Activated CD4-positive, alpha-beta memory T cell treated with anti-CD3 and anti-CD28 coated beads, Interleukin-2, amount 10 ng/mL, durations not matched to agents 7 days and 5 days (primary cell): Measurements from ENCODE around the gene FAIM2. TPM values are rescaled to one million over a fixed set of nuclear protein-coding genes. Genes with fewer than 3 reads are reported as not detected.

Experiments
- CTCF ChIA-PET: fragments of 350-600 bp; sonication (Branson Sonifier 250); formaldehyde crosslinking; loops from one replicate; lab custom pipeline; 2021; ENCODE audit warnings: antibody characterized with exemption, inconsistent platforms; lab: Charles Lee
- POLR2A ChIA-PET: fragments of 350-600 bp; sonication (Branson Sonifier 250); formaldehyde crosslinking; loops from one replicate; lab custom pipeline; 2021; ENCODE audit warnings: antibody characterized with exemption; lab: Charles Lee
- DNase-seq: peaks from one replicate; pipeline ENCODE4 v3.0.0-alpha.2; 2020
- H3K27ac Mint-ChIP-seq: one replicate; pipeline ENCODE4 v1.8.0; 2021; ENCODE audit warnings: mild to moderate bottlenecking, mixed read lengths
- H3K27me3 Mint-ChIP-seq: one replicate; pipeline ENCODE4 v1.8.0; 2021; ENCODE audit warnings: mixed read lengths
- H3K36me3 Mint-ChIP-seq: one replicate; pipeline ENCODE4 v1.8.0; 2021; ENCODE audit warnings: low read depth, mixed read lengths
- H3K4me1 Mint-ChIP-seq: one replicate; pipeline ENCODE4 v1.8.0; 2021; ENCODE audit warnings: mixed read lengths
- H3K4me3 Mint-ChIP-seq: one replicate; pipeline ENCODE4 v1.8.0; 2021; ENCODE audit warnings: mild to moderate bottlenecking, mixed read lengths
- H3K9me3 Mint-ChIP-seq: one replicate; pipeline ENCODE4 v1.8.0; 2021; ENCODE audit warnings: mixed read lengths
- total RNA-seq, 2 experiments: library from RNA; stranded (reverse); gene quantifications; one replicate each; pipeline ENCODE4 v1.2.3, GENCODE V29; 2021

FAIM2 gene
- total RNA-seq, 2 experiments from 2014 or later, result 0.78 to 0.95 TPM

DNA sequence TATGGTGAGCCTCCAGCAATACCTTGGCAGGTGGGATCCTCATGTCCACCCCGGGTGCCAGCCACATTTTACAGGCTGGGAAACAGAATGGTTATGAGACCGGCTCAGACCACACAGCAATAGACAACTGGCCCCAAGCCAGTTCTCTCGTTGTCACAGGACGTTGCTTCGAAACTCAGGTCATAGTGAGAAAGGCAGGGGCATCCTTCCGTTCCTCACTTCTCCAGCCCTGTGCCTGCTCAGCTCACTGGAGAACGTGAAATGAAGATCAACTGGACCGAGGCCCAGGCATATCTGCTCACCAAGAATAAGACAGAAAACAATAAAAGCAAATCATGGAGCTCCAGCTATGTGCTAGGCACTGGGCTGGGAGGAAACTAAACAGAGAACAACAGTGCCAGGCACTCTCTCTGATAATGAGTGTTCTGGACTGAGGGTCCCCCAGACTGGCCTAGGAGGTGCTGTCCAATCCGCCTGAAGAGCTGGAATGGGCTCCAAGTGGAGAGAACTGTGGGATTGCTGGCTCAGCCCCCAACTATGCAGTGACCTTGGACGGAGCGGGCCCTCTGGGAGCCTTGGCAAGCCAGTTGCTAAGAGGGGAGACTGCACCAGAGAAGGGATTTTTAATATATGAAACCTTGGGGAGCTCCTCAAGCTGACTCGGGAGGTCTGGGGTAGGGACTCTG lies 18.8 kb upstream of the FAIM2 start:
- Mint-ChIP-seq H3K9me3 (no peaks in the 10 kb centered on the region), H3K4me3 (no peak overlapping the region), H3K36me3 (no peaks in the 10 kb centered on the region), H3K27me3 (peaks cover 5% of the 10 kb centered on the region), H3K27ac (no peak overlapping the region), H3K4me1 (no peaks in the 10 kb centered on the region)
- ChIA-PET POLR2A (no interaction called here), CTCF (interaction anchor here (0.9 kb wide), 1 partner anchor 23 kb away, joined by 3 read pairs; no protein-coding TSS in a partner anchor)
- no peak for DNase-seq

GRCh38 chr12:49921936-49922335 lies 18.2 kb upstream of the FAIM2 start:
- Mint-ChIP-seq H3K9me3 (no peaks in the 10 kb centered on the region), H3K4me3 (no peak overlapping the region), H3K27ac (no peak overlapping the region), H3K27me3 (peaks cover 5% of the 10 kb centered on the region), H3K36me3 (no peaks in the 10 kb centered on the region), H3K4me1 (no peaks in the 10 kb centered on the region)
- POLR2A ChIA-PET, result no interaction called here
- CTCF ChIA-PET, result no interaction called here
- DNase-seq, result no peak

- Mint-ChIP-seq H3K27me3 (peaks cover 5% of the 10 kb centered on the region), H3K27ac (no peak overlapping the region), H3K4me1 (no peaks in the 10 kb centered on the region), H3K4me3 (no peak overlapping the region), H3K36me3 (no peaks in the 10 kb centered on the region), H3K9me3 (no peaks in the 10 kb centered on the region)
- DNase-seq, result no peak
- ChIA-PET CTCF (no interaction called here), POLR2A (no interaction called here)
Observed at GRCh38 chr12:49921299-49921698, 17.6 kb upstream of the FAIM2 start.

DNA sequence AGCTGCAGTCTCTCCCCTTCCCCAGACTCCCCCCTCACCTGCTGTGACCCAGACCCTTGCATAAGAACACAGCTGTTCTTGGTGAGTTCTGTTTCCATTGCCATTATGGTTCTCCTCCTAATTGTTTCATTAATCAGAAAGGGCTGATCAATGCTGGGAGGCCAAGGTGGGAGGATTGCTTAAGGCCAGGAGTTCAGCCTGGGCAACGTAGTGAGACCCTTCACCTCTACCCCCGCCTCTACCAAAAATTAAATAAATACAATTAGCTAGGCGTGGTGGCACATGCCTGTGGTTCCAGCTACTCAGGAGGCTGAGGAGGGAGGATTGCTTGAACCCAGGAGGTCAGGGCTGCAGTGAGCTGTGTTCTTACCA lies 17.2 kb upstream of the FAIM2 start:
- CTCF ChIA-PET, result no interaction called here

DNA sequence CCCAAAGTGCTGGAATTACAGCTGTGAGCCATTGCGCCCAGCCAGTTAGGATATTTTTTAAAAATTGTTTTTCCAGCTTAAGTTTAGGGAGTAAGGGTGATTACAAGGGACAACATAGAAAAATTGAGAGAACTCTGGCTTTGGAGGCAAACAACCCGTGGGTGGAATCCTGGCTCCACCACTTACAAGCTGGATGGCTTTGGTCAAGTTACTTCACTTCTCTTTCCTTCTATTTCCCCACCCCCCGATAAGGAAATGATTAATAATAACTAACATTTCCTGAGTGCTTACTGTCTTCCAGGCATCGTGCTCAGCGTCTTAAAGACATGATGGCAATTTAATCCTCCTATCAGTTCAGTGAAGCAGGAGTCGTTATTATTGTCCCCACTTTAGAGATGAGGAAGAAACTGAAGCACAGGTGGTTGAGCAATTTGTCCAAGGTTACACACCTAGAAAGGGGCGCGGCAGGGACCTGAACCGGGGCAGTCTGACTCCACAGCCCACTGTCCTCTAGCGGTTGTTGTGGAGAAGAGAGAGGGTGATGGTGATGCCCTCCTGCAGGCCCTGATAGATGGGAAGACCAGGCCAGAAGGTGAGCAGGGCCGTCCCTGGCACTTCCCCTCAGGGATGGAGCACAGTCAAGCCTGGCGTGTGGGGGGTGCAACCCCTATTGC lies 16.7 kb upstream of the FAIM2 start:
- H3K9me3 Mint-ChIP-seq, result no peaks in the 10 kb centered on the region
- CTCF ChIA-PET, result interaction anchor here (1.4 kb wide), 1 partner anchor 25 kb away, joined by 6 read pairs; no protein-coding TSS in a partner anchor
- H3K36me3 Mint-ChIP-seq, result no peaks in the 10 kb centered on the region
- no peaks in the 10 kb centered on the region for H3K4me1 Mint-ChIP-seq
- POLR2A ChIA-PET, result interaction anchor here (1.3 kb wide), 1 partner anchor 22 kb away, joined by 3 read pairs; no protein-coding TSS in a partner anchor
- H3K4me3 Mint-ChIP-seq, result no peak overlapping the region
- DNase-seq, result no peak
- peaks cover 5% of the 10 kb centered on the region for H3K27me3 Mint-ChIP-seq
- no peak overlapping the region for H3K27ac Mint-ChIP-seq

More for the DNA sequence above, 17.2 kb upstream of the FAIM2 start:
- peaks cover 5% of the 10 kb centered on the region for H3K27me3 Mint-ChIP-seq
- no peaks in the 10 kb centered on the region for H3K36me3 Mint-ChIP-seq
- no peak overlapping the region for H3K27ac Mint-ChIP-seq
- no peaks in the 10 kb centered on the region for H3K9me3 Mint-ChIP-seq
- H3K4me1 Mint-ChIP-seq, result no peaks in the 10 kb centered on the region
- H3K4me3 Mint-ChIP-seq, result no peak overlapping the region
- POLR2A ChIA-PET, result no interaction called here
- DNase-seq, result no peak

DNA sequence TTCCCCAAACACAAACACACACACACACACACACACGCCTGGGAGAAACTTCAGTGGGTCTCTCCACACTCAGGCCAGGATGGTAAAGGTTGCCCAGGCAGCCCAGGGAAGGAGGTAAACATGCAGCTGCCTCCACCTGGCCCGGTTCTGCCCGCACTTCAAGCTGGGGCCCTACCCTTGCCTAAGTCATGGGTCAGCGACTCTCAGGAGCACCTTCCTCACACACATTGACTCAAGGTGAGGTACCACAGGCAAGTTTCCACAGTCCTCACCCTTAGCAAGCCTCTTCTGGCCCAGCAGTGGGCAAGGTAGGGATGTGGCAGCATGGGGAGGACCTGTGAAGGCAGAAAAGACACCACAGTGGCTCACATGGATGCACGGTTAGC lies 14.1 kb upstream of the FAIM2 start:
- no peaks in the 10 kb centered on the region for H3K9me3 Mint-ChIP-seq
- H3K27me3 Mint-ChIP-seq, result peaks cover 8% of the 10 kb centered on the region
- H3K36me3 Mint-ChIP-seq, result no peaks in the 10 kb centered on the region
- no peaks in the 10 kb centered on the region for H3K4me1 Mint-ChIP-seq
- H3K27ac Mint-ChIP-seq, result no peak overlapping the region
- CTCF ChIA-PET, result interaction anchor here (0.7 kb wide), 1 partner anchor 49 kb away, joined by 5 read pairs; no protein-coding TSS in a partner anchor
- POLR2A ChIA-PET, result no interaction called here
- no peak overlapping the region for H3K4me3 Mint-ChIP-seq
- no peak for DNase-seq

GRCh38 chr12:49917166-49917787 lies 13.6 kb upstream of the FAIM2 start:
- ChIA-PET CTCF (interaction anchor here (0.7 to 1.8 kb wide), 3 partner anchors 28 to 50 kb away, joined by 5 to 9 read pairs (median 5); no protein-coding TSS in a partner anchor), POLR2A (no interaction called here)
- peaks cover 8% of the 10 kb centered on the region for H3K27me3 Mint-ChIP-seq
- no peak overlapping the region for H3K27ac Mint-ChIP-seq
- DNase-seq, result no peak
- H3K4me1 Mint-ChIP-seq, result no peaks in the 10 kb centered on the region
- H3K4me3 Mint-ChIP-seq, result no peak overlapping the region
- H3K9me3 Mint-ChIP-seq, result no peaks in the 10 kb centered on the region
- no peaks in the 10 kb centered on the region for H3K36me3 Mint-ChIP-seq

- Mint-ChIP-seq H3K4me1 (no peaks in the 10 kb centered on the region), H3K27ac (no peak overlapping the region), H3K36me3 (no peaks in the 10 kb centered on the region), H3K9me3 (no peaks in the 10 kb centered on the region), H3K27me3 (peaks cover 8% of the 10 kb centered on the region), H3K4me3 (no peak overlapping the region)
- no peak for DNase-seq
- POLR2A ChIA-PET, result no interaction called here
- CTCF ChIA-PET, result interaction anchor here (0.7 to 1.8 kb wide), 4 partner anchors 14 to 51 kb away, joined by 3 to 9 read pairs (median 4); no protein-coding TSS in a partner anchor
Observed at GRCh38 chr12:49916129-49916919, 12.6 kb upstream of the FAIM2 start.

- ChIA-PET CTCF (interaction anchor here (1.3 to 1.6 kb wide), 2 partner anchors 54 to 55 kb away, joined by 4 to 6 read pairs; no protein-coding TSS in a partner anchor), POLR2A (no interaction called here)
- Mint-ChIP-seq H3K4me1 (no peaks in the 10 kb centered on the region), H3K4me3 (no peak overlapping the region), H3K27ac (no peak overlapping the region), H3K36me3 (no peaks in the 10 kb centered on the region), H3K27me3 (peaks cover 4% of the 10 kb centered on the region), H3K9me3 (no peaks in the 10 kb centered on the region)
- no peak for DNase-seq
Observed at GRCh38 chr12:49912345-49913255, 8.9 kb upstream of the FAIM2 start.

- Mint-ChIP-seq H3K36me3 (no peaks in the 10 kb centered on the region), H3K27ac (no peak overlapping the region), H3K4me1 (no peaks in the 10 kb centered on the region), H3K27me3 (peaks cover 7% of the 10 kb centered on the region), H3K4me3 (no peak overlapping the region), H3K9me3 (no peaks in the 10 kb centered on the region)
- no peak for DNase-seq
- CTCF ChIA-PET, result interaction anchor here (1.6 kb wide), 1 partner anchor 56 kb away, joined by 6 read pairs; no protein-coding TSS in a partner anchor
- POLR2A ChIA-PET, result no interaction called here
Observed at GRCh38 chr12:49911213-49911605, 7.5 kb upstream of the FAIM2 start.

DNA sequence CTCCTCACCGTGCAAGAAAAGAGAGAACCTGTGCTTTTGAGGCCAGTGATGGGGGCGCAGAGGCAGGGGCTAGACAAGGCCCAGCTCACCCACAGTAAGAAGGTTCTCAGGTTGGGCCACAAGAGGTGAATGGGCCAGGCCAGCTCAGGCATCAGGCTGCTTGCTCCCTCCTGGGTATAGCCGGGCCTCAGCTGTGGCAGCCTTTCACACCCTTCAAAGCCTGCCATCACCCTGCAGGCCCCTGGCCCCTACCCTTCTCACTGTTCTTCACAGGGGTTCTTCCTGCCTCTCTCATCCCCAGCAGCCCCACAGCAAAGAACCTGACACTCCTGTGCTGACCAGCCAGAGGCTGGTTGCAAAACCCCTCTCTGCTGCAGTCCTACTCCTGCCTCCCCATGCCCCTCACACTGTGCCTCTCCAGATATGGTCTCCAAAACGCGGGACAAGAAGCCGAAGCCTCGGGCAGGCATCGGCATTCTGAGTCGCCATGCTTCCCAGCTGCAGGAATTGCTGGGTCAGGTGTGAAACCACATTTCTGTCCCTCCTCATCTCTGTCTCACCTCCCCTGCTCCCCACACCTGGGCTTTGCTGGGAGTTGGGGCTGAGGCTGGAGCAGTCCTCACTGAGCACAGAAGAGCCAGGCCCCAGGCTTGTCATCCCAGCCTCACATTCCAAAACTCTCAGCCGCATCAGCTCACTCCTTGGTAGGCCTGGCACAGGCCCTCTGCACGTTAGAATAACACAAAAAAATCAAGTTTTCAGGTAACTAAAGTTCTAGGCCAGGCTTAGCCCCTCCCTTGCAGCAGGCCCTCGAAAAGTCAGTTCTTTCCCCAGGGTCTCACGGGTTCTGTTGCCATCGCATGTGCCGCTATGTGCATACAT lies 6.9 kb upstream of the FAIM2 start:
- DNase-seq, result no peak
- H3K9me3 Mint-ChIP-seq, result no peaks in the 10 kb centered on the region
- peaks cover 2% of the 10 kb centered on the region for H3K4me1 Mint-ChIP-seq
- POLR2A ChIA-PET, result interaction anchor here (0.6 kb wide), 1 partner anchor 296 kb away, joined by 3 read pairs; no protein-coding TSS in a partner anchor
- H3K27me3 Mint-ChIP-seq, result peaks cover 9% of the 10 kb centered on the region
- CTCF ChIA-PET, result interaction anchor here (0.8 kb wide), 1 partner anchor 35 kb away, joined by 3 read pairs; no protein-coding TSS in a partner anchor
- no peak overlapping the region for H3K4me3 Mint-ChIP-seq
- H3K27ac Mint-ChIP-seq, result no peak overlapping the region
- no peaks in the 10 kb centered on the region for H3K36me3 Mint-ChIP-seq
